Trophoblast cell (in vitro differentiated cells and primary cell): Measurements from ENCODE around the gene SOS1.
"Not testable (repeated sequence)": the region's sequence is repeated elsewhere in the genome, so short reads cannot be mapped to it uniquely, and the experiment has no call there.

ENCODE experiments used
- DNase-seq, 2 donors: peaks; one replicate each; pipeline ENCODE4 v3.0.0-alpha.2; 2016
- H2AFZ ChIP-seq: 2 replicates; pipeline ENCODE4 v1.6.1; 2013; ENCODE audit warnings: low read length, moderate library complexity, mild to moderate bottlenecking; ENCODE audit not compliant: insufficient read depth, poor library complexity
- H2AK5ac ChIP-seq: 2 replicates; pipeline ENCODE4 v1.6.1; 2013; ENCODE audit warnings: mild to moderate bottlenecking, low read length
- H2BK120ac ChIP-seq: 2 replicates; pipeline ENCODE4 v1.6.1; 2013; ENCODE audit warnings: low read length, mild to moderate bottlenecking, moderate library complexity; ENCODE audit not compliant: insufficient read depth, poor library complexity
- H2BK12ac ChIP-seq: 2 replicates; pipeline ENCODE4 v1.6.1; 2013; ENCODE audit warnings: mild to moderate bottlenecking, low read length, moderate library complexity
- H2BK5ac ChIP-seq: 2 replicates; pipeline ENCODE4 v1.6.1; 2013; ENCODE audit warnings: low read length, low read depth, moderate library complexity, mild to moderate bottlenecking; ENCODE audit not compliant: poor library complexity
- H3K14ac ChIP-seq: 2 replicates; pipeline ENCODE4 v1.6.1; 2013; ENCODE audit warnings: mild to moderate bottlenecking, low read length
- H3K18ac ChIP-seq: 2 replicates; pipeline ENCODE4 v1.6.1; 2013; ENCODE audit warnings: mild to moderate bottlenecking, low read length
- H3K23ac ChIP-seq: 2 replicates; pipeline ENCODE4 v1.6.1; 2013; ENCODE audit warnings: low read length
- H3K27ac ChIP-seq: 2 replicates; pipeline ENCODE4 v1.5.1; 2013; ENCODE audit warnings: low read depth, mild to moderate bottlenecking, inconsistent platforms, low read length, moderate library complexity
- H3K27me3 ChIP-seq: 2 replicates; pipeline ENCODE4 v1.6.1; 2013; ENCODE audit warnings: inconsistent platforms, mild to moderate bottlenecking, low read length, moderate library complexity; ENCODE audit not compliant: insufficient read depth
- H3K36me3 ChIP-seq, 2 experiments: 1 replicate in 1 of 2; 2 replicates in 1 of 2; pipeline ENCODE4 v1.6.1; 2013; ENCODE audit warnings: low read length in 2 of 2, mild to moderate bottlenecking in 2 of 2, moderate library complexity in 1 of 2; ENCODE audit not compliant: insufficient read depth in 2 of 2, control insufficient read depth in 1 of 2
- H3K4ac ChIP-seq: 2 replicates; pipeline ENCODE4 v1.6.1; 2013; ENCODE audit warnings: low read depth, mild to moderate bottlenecking, low read length, moderate library complexity
- H3K4me1 ChIP-seq, 2 experiments: 1 replicate in 1 of 2; 2 replicates in 1 of 2; pipeline ENCODE4 v1.6.1; 2013; ENCODE audit warnings: low read length in 2 of 2, mild to moderate bottlenecking in 2 of 2, moderate library complexity in 1 of 2; ENCODE audit not compliant: insufficient read depth in 2 of 2, control insufficient read depth in 1 of 2
- H3K4me2 ChIP-seq: 2 replicates; pipeline ENCODE4 v1.6.1; 2013; ENCODE audit warnings: inconsistent platforms, mild to moderate bottlenecking, low read length, moderate library complexity
- H3K4me3 ChIP-seq: 2 replicates; pipeline ENCODE4 v1.5.1; 2013; ENCODE audit warnings: mild to moderate bottlenecking, low read depth, low read length, inconsistent platforms
- H3K79me1 ChIP-seq: one replicate; pipeline ENCODE4 v1.6.1; 2013; ENCODE audit warnings: low read length
- H3K79me2 ChIP-seq: 2 replicates; pipeline ENCODE4 v1.6.1; 2013; ENCODE audit warnings: low read length, mild to moderate bottlenecking; ENCODE audit not compliant: control insufficient read depth, insufficient read depth, poor library complexity
- H3K9ac ChIP-seq: 2 replicates; pipeline ENCODE4 v1.6.1; 2013; ENCODE audit warnings: mild to moderate bottlenecking, low read length
- H3K9me3 ChIP-seq: 2 replicates; pipeline ENCODE4 v1.6.1; 2013; ENCODE audit warnings: low read depth, mild to moderate bottlenecking, control low read depth, inconsistent platforms, low read length; ENCODE audit not compliant: insufficient read depth
- H4K12ac ChIP-seq: 2 replicates; pipeline ENCODE4 v1.6.1; 2013; ENCODE audit warnings: low read depth, mild to moderate bottlenecking, low read length, moderate library complexity
- H4K8ac ChIP-seq: 2 replicates; pipeline ENCODE4 v1.6.1; 2013; ENCODE audit warnings: low read depth, mild to moderate bottlenecking, low read length, moderate library complexity
- H4K91ac ChIP-seq: one replicate; pipeline ENCODE4 v1.6.1; 2013; ENCODE audit warnings: low read depth, mild to moderate bottlenecking, low read length, moderate library complexity
- WGBS: extraction: QIAGEN DNeasy Blood & Tissue Kit; methylation state at CpG from one replicate; pipeline ENCODE4 v1.1.7; 2013; ENCODE audit warnings: missing lambda C conversion rate; ENCODE audit not compliant: insufficient read length, insufficient coverage; ENCODE audit errors: extremely low coverage; 5-methylcytosine and 5-hydroxymethylcytosine counted together

Gene SOS1

DNA sequence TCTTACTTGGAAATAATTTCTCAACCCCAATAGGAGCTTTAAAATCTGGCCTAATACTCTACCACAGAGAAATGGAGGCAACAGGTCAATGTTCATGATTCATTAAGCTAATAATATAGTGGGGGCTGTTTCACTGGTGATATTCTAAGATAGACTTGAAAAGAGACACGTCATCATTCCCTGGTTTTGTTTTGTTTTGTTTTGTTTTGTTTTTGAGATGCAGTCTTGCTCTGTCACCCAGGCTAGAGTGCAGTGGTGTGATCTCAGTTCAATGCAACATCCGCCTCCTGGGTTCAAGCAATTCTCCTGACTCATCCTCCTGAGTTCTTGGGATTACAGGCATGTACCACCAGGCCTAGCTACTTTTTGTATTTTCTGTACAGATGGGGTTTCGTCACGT is 37.5 kb upstream of the SOS1 start:
- no peak overlapping the region for H2AK5ac ChIP-seq
- no peak overlapping the region for H3K18ac ChIP-seq
- no peak overlapping the region for H3K4me2 ChIP-seq
- H4K12ac ChIP-seq = no peak overlapping the region
- WGBS = no CpG with 5 or more reads among the region's 4 CpGs
- H3K14ac ChIP-seq = no peak overlapping the region
- peaks cover 0 to 1% of the 10 kb centered on the region in 2 experiments for H3K36me3 ChIP-seq
- H2BK12ac ChIP-seq = no peak overlapping the region
- no peak overlapping the region for H4K91ac ChIP-seq
- no peak overlapping the region for H3K4ac ChIP-seq
- H3K23ac ChIP-seq = no peak overlapping the region
- no peaks in the 10 kb centered on the region for H3K9me3 ChIP-seq
- H3K27ac ChIP-seq = no peak overlapping the region
- no peak overlapping the region for H3K9ac ChIP-seq
- no peaks in the 10 kb centered on the region for H3K27me3 ChIP-seq
- H3K79me2 ChIP-seq = no peaks in the 10 kb centered on the region
- peak; percentile 17 to 48 for DNase-seq
- no peaks in the 10 kb centered on the region for H3K79me1 ChIP-seq
- no peak overlapping the region for H4K8ac ChIP-seq
- H3K4me1 ChIP-seq = no peaks in the 10 kb centered on the region
- H2AFZ ChIP-seq = no peak overlapping the region
- H2BK120ac ChIP-seq = no peak overlapping the region
- no peak overlapping the region for H3K4me3 ChIP-seq
- H2BK5ac ChIP-seq = no peak overlapping the region

DNA sequence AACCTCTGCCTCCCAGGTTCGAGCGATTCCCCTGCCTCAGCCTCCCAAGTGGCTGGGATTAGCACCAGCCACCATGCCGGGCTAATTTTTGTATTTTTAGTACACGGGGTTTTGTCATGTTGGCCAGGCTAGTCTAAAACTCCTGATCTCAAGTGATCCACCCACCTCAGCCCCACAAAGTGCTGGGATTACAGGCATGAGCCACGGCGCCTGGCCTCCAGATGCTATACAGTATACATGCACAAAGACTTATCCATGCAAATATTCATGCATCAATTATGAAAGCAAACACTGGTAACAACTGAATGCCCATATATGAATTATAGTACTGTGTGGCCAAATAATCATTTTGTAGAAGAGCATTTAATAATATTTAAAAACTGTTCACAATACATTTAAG is 36.0 kb upstream of the SOS1 start:
- H3K4me3 ChIP-seq = no peak overlapping the region
- H3K27me3 ChIP-seq = no peaks in the 10 kb centered on the region
- H4K12ac ChIP-seq = no peak overlapping the region
- no peak overlapping the region for H4K91ac ChIP-seq
- H3K14ac ChIP-seq = no peak overlapping the region
- no CpG with 5 or more reads among the region's 6 CpGs for WGBS
- DNase-seq = no peak
- H3K23ac ChIP-seq = no peak overlapping the region
- no peaks in the 10 kb centered on the region for H3K79me2 ChIP-seq
- H3K36me3 ChIP-seq = peaks cover 0 to 1% of the 10 kb centered on the region in 2 experiments
- H4K8ac ChIP-seq = no peak overlapping the region
- no peak overlapping the region for H3K9ac ChIP-seq
- H3K79me1 ChIP-seq = no peaks in the 10 kb centered on the region
- H2BK5ac ChIP-seq = no peak overlapping the region
- no peak overlapping the region for H3K4ac ChIP-seq
- no peak overlapping the region for H2AFZ ChIP-seq
- H2BK12ac ChIP-seq = no peak overlapping the region
- no peaks in the 10 kb centered on the region for H3K4me1 ChIP-seq
- no peak overlapping the region for H3K27ac ChIP-seq
- H3K18ac ChIP-seq = no peak overlapping the region
- peak overlapping the region; percentile 22 for H2BK120ac ChIP-seq
- no peak overlapping the region for H2AK5ac ChIP-seq
- no peak overlapping the region for H3K4me2 ChIP-seq
- H3K9me3 ChIP-seq = no peaks in the 10 kb centered on the region

DNA sequence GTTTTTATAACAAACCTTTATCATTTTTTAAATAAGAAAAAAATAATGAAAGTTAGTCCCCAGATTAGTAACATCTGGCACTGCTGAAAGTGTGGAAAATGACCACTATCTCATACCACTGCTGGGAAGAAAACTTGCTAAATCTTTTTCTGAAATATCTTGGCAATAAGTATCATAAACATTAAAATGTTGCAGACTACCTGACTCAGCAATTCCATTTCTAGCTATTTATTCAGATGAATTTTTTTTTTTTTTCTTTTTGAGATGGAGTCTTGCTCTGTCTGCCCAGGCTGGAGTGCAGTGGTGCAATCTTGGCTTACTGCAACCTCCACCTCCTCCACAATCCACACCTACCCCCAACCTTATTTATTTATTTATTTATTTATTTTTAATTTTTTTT is 35.3 kb upstream of the SOS1 start:
- H3K4me3 ChIP-seq = no peak overlapping the region
- no peak overlapping the region for H3K4ac ChIP-seq
- H4K8ac ChIP-seq = no peak overlapping the region
- H2AK5ac ChIP-seq = no peak overlapping the region
- H2AFZ ChIP-seq = no peak overlapping the region
- no peaks in the 10 kb centered on the region for H3K9me3 ChIP-seq
- H3K79me1 ChIP-seq = no peaks in the 10 kb centered on the region
- H3K9ac ChIP-seq = no peak overlapping the region
- H3K4me2 ChIP-seq = no peak overlapping the region
- H3K79me2 ChIP-seq = no peaks in the 10 kb centered on the region
- H2BK5ac ChIP-seq = no peak overlapping the region
- no peaks in the 10 kb centered on the region for H3K27me3 ChIP-seq
- no peak overlapping the region for H2BK12ac ChIP-seq
- no peak overlapping the region for H3K23ac ChIP-seq
- H3K14ac ChIP-seq = no peak overlapping the region
- H3K18ac ChIP-seq = no peak overlapping the region
- no peak overlapping the region for H4K12ac ChIP-seq
- H3K4me1 ChIP-seq = no peaks in the 10 kb centered on the region
- H4K91ac ChIP-seq = no peak overlapping the region
- peaks cover 0 to 1% of the 10 kb centered on the region in 2 experiments for H3K36me3 ChIP-seq
- no peak for DNase-seq
- no peak overlapping the region for H3K27ac ChIP-seq
- no peak overlapping the region for H2BK120ac ChIP-seq

DNA sequence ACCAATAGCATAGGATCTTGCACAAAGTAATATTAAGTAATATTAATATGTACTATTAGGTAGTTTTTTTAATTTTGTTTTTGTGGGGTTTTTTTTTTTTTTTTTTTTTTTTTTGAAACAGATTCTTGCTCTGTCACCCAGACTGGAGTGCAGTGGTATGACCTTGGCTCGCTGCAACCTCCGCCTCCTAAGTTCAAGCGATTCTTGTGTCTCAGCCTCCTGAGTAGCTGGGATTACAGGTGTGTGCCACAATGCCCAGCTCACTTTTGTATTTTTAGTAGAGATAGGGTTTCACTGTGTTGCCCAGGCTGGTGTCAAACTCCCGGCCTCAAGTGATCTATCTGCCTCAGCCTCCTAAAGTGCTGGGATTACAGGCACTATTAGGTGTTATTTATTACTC is 34.7 kb upstream of the SOS1 start:
- DNase-seq, H4K91ac ChIP-seq, H3K14ac ChIP-seq, H3K4me2 ChIP-seq, H3K4me1 ChIP-seq, H3K9ac ChIP-seq, H3K9me3 ChIP-seq, H4K12ac ChIP-seq, H3K4ac ChIP-seq, H3K23ac ChIP-seq, H3K27me3 ChIP-seq, H2BK5ac ChIP-seq, H4K8ac ChIP-seq, H3K27ac ChIP-seq, H3K79me2 ChIP-seq, H3K36me3 ChIP-seq, H3K79me1 ChIP-seq, H2AK5ac ChIP-seq, H3K4me3 ChIP-seq, H2BK12ac ChIP-seq, H2BK120ac ChIP-seq, H2AFZ ChIP-seq, H3K18ac ChIP-seq: not testable (repeated sequence)
- WGBS = no CpG with 5 or more reads among the region's 4 CpGs
